GM19023 (cell line): ENCODE results near the gene SLC30A1.
"Not testable (repeated sequence)": the region's sequence is repeated elsewhere in the genome, so short reads cannot be mapped to it uniquely, and the experiment has no call there.

Experiments
- ATAC-seq: cut with Tn5 transposase; IDR thresholded peaks from one replicate; pipeline ENCODE4 v1.9.1; 2021; ENCODE audit warnings: mild to moderate bottlenecking, moderate library complexity; ENCODE audit not compliant: unreplicated experiment

The SLC30A1 gene

GRCh38 chr1:211583011-211583992, 4.3 kb upstream of the SLC30A1 start:
- ATAC-seq: no peak

- ATAC-seq: no peak
These were observed 2.6 kb upstream of the SLC30A1 start for GRCh38 chr1:211581526-211581925.

- no peak for ATAC-seq
These were observed 1.3 kb upstream of the SLC30A1 start for GRCh38 chr1:211580303-211580687.

GRCh38 chr1:211579440-211580302, 710 bp upstream of the SLC30A1 start:
- ATAC-seq: peak; percentile 42

GRCh38 chr1:211577819-211578639, 932 bp downstream of the SLC30A1 start:
- peak; percentile 37 for ATAC-seq

GRCh38 chr1:211577277-211577818, 1.6 kb downstream of the SLC30A1 start:
- no peak for ATAC-seq

GRCh38 chr1:211576717-211577116, 2.2 kb downstream of the SLC30A1 start:
- no peak for ATAC-seq

- ATAC-seq: no peak
These were observed 4.3 kb downstream of the SLC30A1 start for GRCh38 chr1:211574705-211575104.

GRCh38 chr1:211571998-211572397, 7.0 kb downstream of the SLC30A1 start:
- no peak for ATAC-seq

- ATAC-seq: not testable (repeated sequence)
These were observed 8.6 kb downstream of the SLC30A1 start for GRCh38 chr1:211570378-211570777.

- ATAC-seq: peak; percentile 85
These were observed 12.4 kb downstream of the SLC30A1 start for GRCh38 chr1:211566431-211567025.

- no peak for ATAC-seq
These were observed 14.9 kb downstream of the SLC30A1 start for GRCh38 chr1:211564084-211564483.

- ATAC-seq: no peak
These were observed 19.5 kb downstream of the SLC30A1 start for GRCh38 chr1:211559222-211560010.

GRCh38 chr1:211557894-211558625, 20.9 kb downstream of the SLC30A1 start:
- ATAC-seq: no peak

GRCh38 chr1:211553549-211553948, 25.4 kb downstream of the SLC30A1 start:
- ATAC-seq: no peak

- ATAC-seq: no peak
These were observed 27.1 kb downstream of the SLC30A1 start for GRCh38 chr1:211551638-211552460.

- ATAC-seq: no peak
These were observed 29.8 kb downstream of the SLC30A1 start for GRCh38 chr1:211549092-211549711.
